Mesodermal cell (in vitro differentiated cells): ENCODE measurements around the gene TTC33.
"Not testable (repeated sequence)": the region's sequence is repeated elsewhere in the genome, so short reads cannot be mapped to it uniquely, and the experiment has no call there.

ENCODE experiments used
- H3K27ac ChIP-seq: 2 replicates; pipeline ENCODE4 v1.7.0; 2013; ENCODE audit warnings: mild to moderate bottlenecking, low read depth, low read length, moderate library complexity; ENCODE audit not compliant: severe bottlenecking
- H3K36me3 ChIP-seq: 2 replicates; pipeline ENCODE4 v1.7.1; 2013; ENCODE audit warnings: mild to moderate bottlenecking, low read length, moderate library complexity; ENCODE audit not compliant: control insufficient read depth, insufficient read depth
- H3K4me1 ChIP-seq: one replicate; pipeline ENCODE4 v1.7.1; 2013; ENCODE audit warnings: mild to moderate bottlenecking, low read length; ENCODE audit not compliant: insufficient read depth, control insufficient read depth, poor library complexity, severe bottlenecking
- H3K4me3 ChIP-seq: 2 replicates; pipeline ENCODE4 v1.7.0; 2013; ENCODE audit warnings: low read length, control low read depth, mild to moderate bottlenecking; ENCODE audit not compliant: insufficient read depth, poor library complexity, severe bottlenecking; ENCODE audit errors: extremely low read depth
- H3K9me3 ChIP-seq: 2 replicates; pipeline ENCODE4 v1.7.1; 2013; ENCODE audit warnings: mild to moderate bottlenecking, low read length, moderate library complexity; ENCODE audit not compliant: control insufficient read depth
- WGBS, 2 experiments: methylation state at CpG; one replicate each; pipeline ENCODE4 v1.1.5; 2013; ENCODE audit warnings: missing lambda C conversion rate in 2 of 2; ENCODE audit not compliant: insufficient coverage in 2 of 2; 5-methylcytosine and 5-hydroxymethylcytosine counted together

Gene TTC33

GRCh38 chr5:40717281-40717680 is 38.5 kb downstream of the TTC33 start:
- peaks cover 2% of the 10 kb centered on the region for H3K9me3 ChIP-seq
- H3K4me1 ChIP-seq, result no peaks in the 10 kb centered on the region
- H3K36me3 ChIP-seq, result peaks cover 24% of the 10 kb centered on the region
- no peak overlapping the region for H3K4me3 ChIP-seq
- no peak overlapping the region for H3K27ac ChIP-seq

GRCh38 chr5:40716590-40716989 is 39.2 kb downstream of the TTC33 start:
- no peaks in the 10 kb centered on the region for H3K9me3 ChIP-seq
- 100% methylated on average over 1 of the region's 2 CpGs; no CpG with 5 or more reads in 1 of the 2 experiments for WGBS, 2 experiments
- peaks cover 24% of the 10 kb centered on the region for H3K36me3 ChIP-seq
- H3K27ac ChIP-seq, result no peak overlapping the region
- no peaks in the 10 kb centered on the region for H3K4me1 ChIP-seq
- H3K4me3 ChIP-seq, result no peak overlapping the region

- 46 to 50% methylated on average over 2 of the region's 2 CpGs for WGBS, 2 experiments
Measured at GRCh38 chr5:40716000-40716399, 39.8 kb downstream of the TTC33 start.

GRCh38 chr5:40714001-40714400 is 41.8 kb downstream of the TTC33 start:
- H3K4me1 ChIP-seq, result no peaks in the 10 kb centered on the region
- no peak overlapping the region for H3K4me3 ChIP-seq
- no peak overlapping the region for H3K27ac ChIP-seq

More at GRCh38 chr5:40716000-40716399, 39.8 kb downstream of the TTC33 start:
- Histone ChIP-seq H3K4me1 (no peaks in the 10 kb centered on the region), H3K9me3 (no peaks in the 10 kb centered on the region), H3K36me3 (peaks cover 20% of the 10 kb centered on the region), H3K27ac (no peak overlapping the region), H3K4me3 (no peak overlapping the region)

GRCh38 chr5:40710575-40710974 is 45.2 kb downstream of the TTC33 start:
- H3K9me3 ChIP-seq, H3K27ac ChIP-seq, H3K36me3 ChIP-seq, H3K4me3 ChIP-seq, H3K4me1 ChIP-seq: not testable (repeated sequence)

More at GRCh38 chr5:40714001-40714400, 41.8 kb downstream of the TTC33 start:
- peaks cover 11% of the 10 kb centered on the region for H3K36me3 ChIP-seq
- no peaks in the 10 kb centered on the region for H3K9me3 ChIP-seq

GRCh38 chr5:40705484-40705883 is 50.3 kb downstream of the TTC33 start:
- WGBS, 2 experiments, result no CpG with 5 or more reads among the region's 1 CpG
- not testable (repeated sequence) for H3K4me3 ChIP-seq, H3K27ac ChIP-seq, H3K36me3 ChIP-seq, H3K9me3 ChIP-seq, H3K4me1 ChIP-seq

- not testable (repeated sequence) for H3K36me3 ChIP-seq, H3K4me1 ChIP-seq, H3K27ac ChIP-seq, H3K9me3 ChIP-seq, H3K4me3 ChIP-seq
Measured at GRCh38 chr5:40702027-40702426, 53.7 kb downstream of the TTC33 start.

GRCh38 chr5:40700116-40700782 is 55.5 kb downstream of the TTC33 start:
- Histone ChIP-seq H3K9me3 (no peaks in the 10 kb centered on the region), H3K4me1 (no peaks in the 10 kb centered on the region), H3K36me3 (no peaks in the 10 kb centered on the region), H3K27ac (no peak overlapping the region), H3K4me3 (no peak overlapping the region)
- 80 to 83% methylated on average over 2 to 5 of the region's 5 CpGs for WGBS, 2 experiments

GRCh38 chr5:40694433-40694832 is 61.3 kb downstream of the TTC33 start:
- no peaks in the 10 kb centered on the region for H3K4me1 ChIP-seq
- H3K4me3 ChIP-seq, result no peak overlapping the region
- H3K9me3 ChIP-seq, result no peaks in the 10 kb centered on the region
- no peak overlapping the region for H3K27ac ChIP-seq
- H3K36me3 ChIP-seq, result peaks cover 16% of the 10 kb centered on the region

GRCh38 chr5:40691894-40692293 is 63.9 kb downstream of the TTC33 start:
- Histone ChIP-seq H3K36me3 (peaks cover 16% of the 10 kb centered on the region), H3K4me3 (no peak overlapping the region), H3K4me1 (peaks cover 8% of the 10 kb centered on the region), H3K9me3 (no peaks in the 10 kb centered on the region), H3K27ac (no peak overlapping the region)
- WGBS, 2 experiments, result 97 to 100% methylated on average over 2 to 5 of the region's 9 CpGs

GRCh38 chr5:40690267-40690666 is 65.5 kb downstream of the TTC33 start:
- H3K4me1 ChIP-seq, result peaks cover 8% of the 10 kb centered on the region
- H3K4me3 ChIP-seq, result no peak overlapping the region
- peaks cover 16% of the 10 kb centered on the region for H3K36me3 ChIP-seq
- H3K27ac ChIP-seq, result no peak overlapping the region
- WGBS, 2 experiments, result 100% methylated on average over 1 of the region's 3 CpGs; no CpG with 5 or more reads in 1 of the 2 experiments
- H3K9me3 ChIP-seq, result no peaks in the 10 kb centered on the region
